OCI-LY3 (cell line): Measurements from ENCODE around the gene CSTA.

ENCODE experiments used
- CTCF ChIP-seq: fragments of 200-600, 300-600 bp; sonication (generic); IDR thresholded peaks from 2 replicates; pipeline ENCODE4 v1.5.1; 2014; ENCODE audit warnings: antibody characterized with exemption, low read length, low read depth
- EZH2phosphoT487 ChIP-seq: fragments of 200-600 bp; shearing (Covaris generic); IDR thresholded peaks from 2 replicates; pipeline ENCODE4 v1.6.1; 2018; ENCODE audit warnings: antibody characterized with exemption, mixed run types, low read depth

- TF ChIP-seq CTCF (no peak), EZH2phosphoT487 (no peak)
Measured at GRCh38 chr3:122365073-122365472, 40.0 kb downstream of the CSTA start.
